ENCODE results near the gene SLC4A11. TPM values are rescaled to one million over a fixed set of nuclear protein-coding genes. Genes with fewer than 3 reads are reported as not detected.

The SLC4A11 gene
- total RNA-seq, 1 donor from 2014 or later, result 0.58 TPM

- Mint-ChIP-seq H3K27me3 (no peaks in the 10 kb centered on the region), H3K27ac (no peak overlapping the region), H3K36me3 (ENCODE audit: low read depth) (peaks cover 28% of the 10 kb centered on the region), H3K4me3 (no peak overlapping the region), H3K4me1 (no peaks in the 10 kb centered on the region), H3K9me3 (no peaks in the 10 kb centered on the region)
- CTCF ChIA-PET, result no interaction called here
- DNase-seq (no peak), ATAC-seq (ENCODE audit: low read depth) (no peak)
- intact Hi-C loops (cut with micrococcal nuclease), result no loop called here
- no peak for TF ChIP-seq CTCF (IDR thresholded peaks at IDR 0.05)
- POLR2A ChIA-PET, result no interaction called here
These were observed 36.3 kb upstream of the SLC4A11 start for GRCh38 chr20:3275064-3275935.

DNA sequence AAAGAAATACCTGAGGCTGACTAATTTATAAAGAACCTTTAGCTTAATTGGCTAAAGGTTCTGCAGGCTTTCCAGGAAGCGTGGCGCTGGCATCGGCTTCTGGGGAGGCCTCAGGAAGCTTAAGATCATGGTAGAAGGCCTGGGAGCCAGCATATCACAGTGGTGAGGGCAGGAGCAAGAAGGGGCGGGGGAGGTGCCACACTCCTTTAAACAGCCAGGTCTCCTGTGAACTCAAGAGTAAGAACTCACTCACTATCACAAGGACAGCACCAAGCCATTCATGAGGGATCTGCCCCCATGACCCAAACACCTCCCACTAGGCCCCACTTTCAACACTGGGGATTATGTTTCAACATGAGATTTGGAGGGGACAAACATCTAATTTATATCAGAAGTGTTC is 34.4 kb upstream of the SLC4A11 start:
- intact Hi-C loops (cut with micrococcal nuclease), result no loop called here
- Mint-ChIP-seq H3K4me1 (no peaks in the 10 kb centered on the region), H3K36me3 (ENCODE audit: low read depth) (peaks cover 17% of the 10 kb centered on the region), H3K27me3 (no peaks in the 10 kb centered on the region), H3K4me3 (no peak overlapping the region), H3K27ac (no peak overlapping the region), H3K9me3 (no peaks in the 10 kb centered on the region)
- CTCF ChIA-PET, result no interaction called here
- no peak for TF ChIP-seq CTCF (IDR thresholded peaks at IDR 0.05)
- DNase-seq, result no peak
- no peak for ATAC-seq (ENCODE audit: low read depth)
- POLR2A ChIA-PET, result no interaction called here

- Mint-ChIP-seq H3K4me1 (no peaks in the 10 kb centered on the region), H3K4me3 (no peak overlapping the region), H3K27me3 (no peaks in the 10 kb centered on the region), H3K9me3 (no peaks in the 10 kb centered on the region), H3K36me3 (ENCODE audit: low read depth) (peaks cover 9% of the 10 kb centered on the region), H3K27ac (no peak overlapping the region)
- intact Hi-C loops (cut with micrococcal nuclease), result no loop called here
- TF ChIP-seq CTCF (IDR thresholded peaks at IDR 0.05), result no peak
- ATAC-seq (ENCODE audit: low read depth) (no peak), DNase-seq (no peak)
- ChIA-PET CTCF (no interaction called here), POLR2A (no interaction called here)
These were observed 31.1 kb upstream of the SLC4A11 start for GRCh38 chr20:3270051-3270450.

GRCh38 chr20:3262566-3262965 is 23.6 kb upstream of the SLC4A11 start:
- TF ChIP-seq CTCF (IDR thresholded peaks at IDR 0.05), result no peak
- POLR2A ChIA-PET, result interaction anchor here (0.7 kb wide), 1 partner anchor 54 kb away, joined by 5 read pairs; no protein-coding TSS in a partner anchor
- ATAC-seq (ENCODE audit: low read depth) (no peak), DNase-seq (no peak)
- Mint-ChIP-seq H3K4me3 (no peak overlapping the region), H3K27ac (no peak overlapping the region), H3K9me3 (no peaks in the 10 kb centered on the region), H3K27me3 (no peaks in the 10 kb centered on the region), H3K4me1 (no peaks in the 10 kb centered on the region), H3K36me3 (ENCODE audit: low read depth) (peaks cover 16% of the 10 kb centered on the region)
- intact Hi-C loops (cut with micrococcal nuclease), result no loop called here
- CTCF ChIA-PET, result no interaction called here

DNA sequence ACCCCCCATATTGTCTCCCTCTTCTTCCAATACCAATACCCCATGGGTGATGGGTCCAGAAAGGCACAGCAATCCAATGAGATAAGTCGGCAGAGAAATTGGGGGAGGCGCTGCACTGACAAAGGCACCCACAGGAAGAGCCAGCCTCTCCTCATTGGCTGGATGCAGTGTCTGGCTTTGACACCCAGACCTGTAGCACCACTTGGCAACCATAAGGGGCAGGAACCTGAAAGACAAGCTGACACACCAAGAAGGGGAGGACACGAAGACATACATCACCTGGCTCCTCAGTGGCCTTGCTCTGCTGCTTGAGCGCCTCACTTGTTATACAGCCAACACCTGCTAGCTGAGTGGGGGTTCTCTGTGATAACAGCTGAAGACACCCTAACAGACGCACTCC is 19.4 kb upstream of the SLC4A11 start:
- intact Hi-C loops (cut with micrococcal nuclease), result no loop called here
- ATAC-seq (ENCODE audit: low read depth), result no peak
- Mint-ChIP-seq H3K27ac (no peak overlapping the region), H3K4me1 (no peaks in the 10 kb centered on the region), H3K27me3 (no peaks in the 10 kb centered on the region), H3K36me3 (ENCODE audit: low read depth) (peaks cover 28% of the 10 kb centered on the region), H3K9me3 (no peaks in the 10 kb centered on the region), H3K4me3 (no peak overlapping the region)
- ChIA-PET CTCF (no interaction called here), POLR2A (no interaction called here)
- no peak for DNase-seq
- TF ChIP-seq CTCF (IDR thresholded peaks at IDR 0.05), result no peak

Data from activated B cell treated with CpG ODN at 0.5 μM for 24 hours (primary cell).